Endothelial cell of umbilical vein (primary cell): ENCODE results near the gene AACS. TPM values are rescaled to one million over a fixed set of nuclear protein-coding genes. Genes with fewer than 3 reads are reported as not detected.
"Not testable (repeated sequence)": the region's sequence is repeated elsewhere in the genome, so short reads cannot be mapped to it uniquely, and the experiment has no call there.

Source experiments
- BruUV-seq: library from RNA; stranded (reverse); fragments of 400-500 nt; replicated peaks from 2 replicates; lab custom pipeline; 2021; lab: Mats Ljungman, UMichigan
- CTCF ChIA-PET: fragments of 300-600, 350-600 bp; sonication (Branson Sonifier 250); formaldehyde crosslinking; loops from one replicate; lab custom pipeline; 2021; ENCODE audit warnings: antibody characterized with exemption, inconsistent platforms; lab: Charles Lee
- POLR2A ChIA-PET: fragments of 300-600, 350-600 bp; sonication (Branson Sonifier 250); formaldehyde crosslinking; loops from one replicate; lab custom pipeline; 2021; ENCODE audit warnings: antibody characterized with exemption, inconsistent platforms; lab: Charles Lee
- DNase-seq: peaks from one replicate; pipeline ENCODE4 v3.0.0-alpha.2; 2011; ENCODE audit warnings: low read depth, low spot score
- FAIRE-seq: peaks from 2 replicates; lab custom pipeline; 2011; peaks lifted over from hg19 to GRCh38; lab: Jason Lieb, UNC
- H2AFZ ChIP-seq: 2 replicates; pipeline ENCODE4 v1.6.0; 2012; ENCODE audit warnings: low read depth, low read length, control low read depth, inconsistent platforms
- H3K27ac ChIP-seq: 2 replicates; pipeline ENCODE4 v1.5.1; 2011; ENCODE audit warnings: low read depth, mild to moderate bottlenecking, control low read depth, low read length, moderate library complexity; ENCODE audit not compliant: insufficient read depth
- H3K27me3 ChIP-seq, 2 experiments: 2 replicates each; pipeline versions ENCODE4 v1.6.0 to v1.6.1; 2011; ENCODE audit warnings: low read length in 2 of 2, mixed read lengths in 1 of 2; ENCODE audit not compliant: control insufficient read depth in 2 of 2, insufficient read depth in 2 of 2
- H3K36me3 ChIP-seq, 2 experiments: 2 replicates in 1 of 2; 3 replicates in 1 of 2; pipeline ENCODE4 v1.5.1; 2011; ENCODE audit warnings: low read length in 2 of 2, mild to moderate bottlenecking in 1 of 2, moderate library complexity in 1 of 2; ENCODE audit not compliant: control insufficient read depth in 2 of 2, insufficient read depth in 2 of 2; ENCODE audit errors: extremely low read depth in 1 of 2
- H3K4me1 ChIP-seq: 3 replicates; pipeline ENCODE4 v1.5.1; 2011; ENCODE audit warnings: mild to moderate bottlenecking, low read length; ENCODE audit not compliant: control insufficient read depth, insufficient read depth; ENCODE audit errors: extremely low read depth
- H3K4me2 ChIP-seq: 2 replicates; pipeline ENCODE4 v1.6.1; 2011; ENCODE audit warnings: low read length, control low read depth, mixed read lengths; ENCODE audit not compliant: insufficient read depth
- H3K4me3 ChIP-seq, 3 experiments: fragments of 200-600 bp in 1 of 3; sonication (generic), shearing (Covaris generic) in 1 of 3; replicated peaks in 1 of 3; 2 replicates each; pipeline ENCODE4 v1.5.1; 2011 to 2016; ENCODE audit warnings: control low read depth in 3 of 3, low read length in 3 of 3, mild to moderate bottlenecking in 2 of 3, inconsistent platforms in 1 of 3, low read depth in 1 of 3, moderate library complexity in 1 of 3; ENCODE audit not compliant: insufficient read depth in 1 of 3
- H3K79me2 ChIP-seq: 2 replicates; pipeline ENCODE4 v1.6.0; 2012; ENCODE audit warnings: low read length, inconsistent platforms; ENCODE audit not compliant: control insufficient read depth, insufficient read depth
- H3K9ac ChIP-seq: replicated peaks from 2 replicates; pipeline ENCODE3; 2011; ENCODE audit warnings: low read length, control low read depth; ENCODE audit not compliant: insufficient read depth; ENCODE audit errors: extremely low read depth
- H3K9me1 ChIP-seq: replicated peaks from 3 replicates; pipeline ENCODE4 v1.6.0; 2011; ENCODE audit warnings: mild to moderate bottlenecking, low read length; ENCODE audit not compliant: control insufficient read depth, insufficient read depth; ENCODE audit errors: extremely low read depth
- H3K9me3 ChIP-seq: replicated peaks from 2 replicates; pipeline ENCODE4 v1.5.1; 2012; ENCODE audit warnings: low read length, inconsistent platforms; ENCODE audit not compliant: control insufficient read depth, insufficient read depth
- H4K20me1 ChIP-seq: replicated peaks from 2 replicates; pipeline ENCODE3; 2011; ENCODE audit warnings: mild to moderate bottlenecking, low read length; ENCODE audit not compliant: control insufficient read depth, insufficient read depth; ENCODE audit errors: extremely low read depth
- CTCF ChIP-seq, 2 donors: IDR thresholded peaks; 1 replicate in 1 of 2; 2 replicates in 1 of 2; pipeline ENCODE4 v1.5.1; 2011; ENCODE audit warnings: low read length in 2 of 2, mild to moderate bottlenecking in 2 of 2, moderate library complexity in 2 of 2, control low read depth in 1 of 2, inconsistent platforms in 1 of 2, low read depth in 1 of 2; ENCODE audit not compliant: insufficient read depth in 1 of 2; ENCODE audit errors: extremely low read depth in 1 of 2
- EZH2 ChIP-seq: IDR thresholded peaks from 2 replicates; pipeline ENCODE4 v1.6.1; 2012; ENCODE audit warnings: borderline replicate concordance, low read depth, mild to moderate bottlenecking, moderate library complexity, low read length, inconsistent platforms; ENCODE audit not compliant: severe bottlenecking
- FOS ChIP-seq: IDR thresholded peaks from 2 replicates; pipeline ENCODE4 v1.6.1; 2011; ENCODE audit warnings: mild to moderate bottlenecking, low read length, moderate library complexity, borderline replicate concordance; ENCODE audit not compliant: insufficient read depth
- GATA2 ChIP-seq: IDR thresholded peaks from 2 replicates; pipeline ENCODE4 v1.7.0; 2011; ENCODE audit warnings: low read depth, mild to moderate bottlenecking, moderate library complexity, mixed read lengths, low read length; ENCODE audit not compliant: insufficient read length, insufficient read depth
- JUN ChIP-seq: IDR thresholded peaks from 2 replicates; pipeline ENCODE4 v1.6.1; 2011; ENCODE audit warnings: borderline replicate concordance, low read depth; ENCODE audit not compliant: insufficient read length, insufficient read depth
- MAX ChIP-seq: IDR thresholded peaks from 2 replicates; pipeline ENCODE4 v1.6.1; 2011; ENCODE audit not compliant: insufficient read depth, insufficient read length
- MYC ChIP-seq: IDR thresholded peaks from one replicate; pipeline ENCODE4 v1.6.1; 2011; ENCODE audit warnings: mild to moderate bottlenecking, low read depth, low read length
- POLR2A ChIP-seq: IDR thresholded peaks from 2 replicates; pipeline ENCODE4 v1.6.1; 2012; ENCODE audit warnings: low read depth, mild to moderate bottlenecking, control low read depth, low read length
- POLR2AphosphoS5 ChIP-seq: IDR thresholded peaks from 2 replicates; pipeline ENCODE4 v1.6.1; 2012; ENCODE audit warnings: low read depth, mild to moderate bottlenecking, control low read depth, low read length, moderate library complexity; ENCODE audit not compliant: insufficient read depth
- dilution Hi-C: fragments of 300-500 bp; cut with MboI; formaldehyde crosslinking; loops from one replicate; pipeline ENCODE4 v1.15.0; 2019; ENCODE audit warnings: low sequenced_read_pairs; ENCODE audit not compliant: extremely low pct_ligation_motif_present
- intact Hi-C: fragments of 100-400 bp; cut with micrococcal nuclease; formaldehyde crosslinking; loops from one replicate; pipeline ENCODE4 v1.10.0; 2022
- polyA plus RNA-seq, 4 experiments: library from polyadenylated mRNA; depleted of rRNA in 3 of 4; stranded (reverse) in 3 of 4; unstranded in 1 of 4; fragments of >200 nt; gene quantifications; 2 replicates each; pipeline versions ENCODE4 v1.2.1 to v1.2.3, GENCODE V29; 2011 to 2012; ENCODE audit warnings: missing spikeins in 1 of 4
- total RNA-seq: library from RNA; stranded (reverse); gene quantifications from 2 replicates; pipeline ENCODE4 v1.2.3, GENCODE V29; 2021

The AACS gene
- total and polyA plus RNA-seq, 2 donors (not counting 3 experiments of a cell fraction or from before 2014, with no cell fraction given): 34.7 to 40.3 TPM

GRCh38 chr12:125028106-125028505 is 37.1 kb upstream of the AACS start:
- no peak for DNase-seq
- Histone ChIP-seq H3K4me1 (no peaks in the 10 kb centered on the region), H3K27ac (no peak overlapping the region), H3K9ac (no peak overlapping the region), H3K36me3 (no peaks in the 10 kb centered on the region), H3K9me3 (no peaks in the 10 kb centered on the region), H3K4me2 (no peak overlapping the region), H3K4me3 (no peak overlapping the region), H3K79me2 (no peaks in the 10 kb centered on the region), H4K20me1 (no peaks in the 10 kb centered on the region), H2AFZ (no peak overlapping the region), H3K9me1 (no peaks in the 10 kb centered on the region), H3K27me3 (no peaks in the 10 kb centered on the region)
- POLR2A ChIA-PET: no interaction called here
- CTCF ChIA-PET: no interaction called here
- no peak for FAIRE-seq
- no TSS peak for BruUV-seq
- dilution Hi-C loops (no loop called here), intact Hi-C loops (no loop called here)
- no peak for TF ChIP-seq FOS
- TF ChIP-seq JUN: no peak
- TF ChIP-seq GATA2: no peak
- TF ChIP-seq EZH2: no peak
- TF ChIP-seq POLR2AphosphoS5: no peak
- no peak for TF ChIP-seq MYC
- no peak for TF ChIP-seq MAX
- no peak for TF ChIP-seq POLR2A

- POLR2A ChIA-PET: no interaction called here
- Histone ChIP-seq H4K20me1 (no peaks in the 10 kb centered on the region), H3K9me1 (no peaks in the 10 kb centered on the region), H3K9ac (no peak overlapping the region), H3K79me2 (no peaks in the 10 kb centered on the region), H3K36me3 (no peaks in the 10 kb centered on the region), H3K27me3 (no peaks in the 10 kb centered on the region), H3K27ac (no peak overlapping the region), H3K4me1 (no peaks in the 10 kb centered on the region), H3K9me3 (no peaks in the 10 kb centered on the region), H3K4me3 (no peak overlapping the region), H2AFZ (no peak overlapping the region), H3K4me2 (no peak overlapping the region)
- FAIRE-seq (no peak), DNase-seq (no peak)
- no peak for TF ChIP-seq CTCF (IDR thresholded peaks at IDR 0.05; ENCODE audit: extremely low read depth in 1 of 2, insufficient read depth in 1 of 2, low read depth in 1 of 2, low read length in 2 of 2)
- CTCF ChIA-PET: interaction anchor here (0.8 kb wide), 1 partner anchor 9 kb away, joined by 3 read pairs; no protein-coding TSS in a partner anchor
- intact Hi-C loops: no loop called here
- no TSS peak for BruUV-seq
- dilution Hi-C loops: no loop called here
Measured at GRCh38 chr12:125029761-125030358, 35.4 kb upstream of the AACS start.

GRCh38 chr12:125031471-125031870 is 33.8 kb upstream of the AACS start:
- H3K4me2 ChIP-seq, H3K27ac ChIP-seq, H3K9me1 ChIP-seq, CTCF ChIA-PET, H3K27me3 ChIP-seq, H3K4me3 ChIP-seq, intact Hi-C loops, BruUV-seq, H3K9ac ChIP-seq, H3K36me3 ChIP-seq, H2AFZ ChIP-seq, H3K79me2 ChIP-seq, DNase-seq, POLR2A ChIA-PET, H4K20me1 ChIP-seq, H3K9me3 ChIP-seq, H3K4me1 ChIP-seq, FAIRE-seq, dilution Hi-C loops: not testable (repeated sequence)
